ENCODE measurements around the gene LHFPL3.

The LHFPL3 gene

DNA sequence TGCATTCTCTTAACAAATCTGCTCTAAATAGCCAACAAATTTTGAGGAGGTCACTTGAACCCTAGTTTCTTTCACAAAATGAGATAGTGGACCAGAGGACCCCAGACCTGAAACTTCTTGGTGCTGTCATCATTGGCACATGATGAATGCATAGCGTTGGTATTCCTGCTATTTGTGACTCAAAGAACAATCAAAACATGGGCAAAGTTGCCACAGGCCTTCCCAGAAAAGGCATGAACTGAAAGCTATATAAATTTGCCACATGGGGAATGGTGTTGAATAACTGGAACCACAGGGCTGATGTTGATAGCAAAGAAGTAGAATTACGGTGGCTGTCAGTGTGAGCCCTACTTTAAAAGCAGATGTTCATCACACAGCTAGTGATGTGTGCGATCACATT, 465.8 kb downstream of the LHFPL3 start:
- Histone ChIP-seq H3K9me3 (replicated peaks; ENCODE audit: insufficient read depth, low read length) (no peaks in the 10 kb centered on the region), H3K27ac (ENCODE audit: low read length) (no peak overlapping the region), H3K79me2 (ENCODE audit: low read length) (no peaks in the 10 kb centered on the region), H3K36me3 (replicated peaks; ENCODE audit: insufficient read depth, low read length) (no peaks in the 10 kb centered on the region), H3K4me3 (ENCODE audit: low read length) (no peak overlapping the region), H3K27me3 (replicated peaks; ENCODE audit: insufficient read depth, low read length) (no peaks in the 10 kb centered on the region), H3K9ac (ENCODE audit: low read length) (no peak overlapping the region), H3F3A (ENCODE audit: insufficient read depth, low read length) (no peaks in the 10 kb centered on the region), H3K4me1 (ENCODE audit: low read length) (no peaks in the 10 kb centered on the region), H2AFZ (ENCODE audit: low read length) (no peak overlapping the region), H3K4me2 (ENCODE audit: low read depth, low read length) (no peak overlapping the region), H3K9me2 (replicated peaks; ENCODE audit: insufficient read depth, low read length) (no peaks in the 10 kb centered on the region), H4K20me1 (ENCODE audit: insufficient read depth, low read length) (no peaks in the 10 kb centered on the region)
- no peak for DNase-seq
- TF ChIP-seq, protein P1, sequence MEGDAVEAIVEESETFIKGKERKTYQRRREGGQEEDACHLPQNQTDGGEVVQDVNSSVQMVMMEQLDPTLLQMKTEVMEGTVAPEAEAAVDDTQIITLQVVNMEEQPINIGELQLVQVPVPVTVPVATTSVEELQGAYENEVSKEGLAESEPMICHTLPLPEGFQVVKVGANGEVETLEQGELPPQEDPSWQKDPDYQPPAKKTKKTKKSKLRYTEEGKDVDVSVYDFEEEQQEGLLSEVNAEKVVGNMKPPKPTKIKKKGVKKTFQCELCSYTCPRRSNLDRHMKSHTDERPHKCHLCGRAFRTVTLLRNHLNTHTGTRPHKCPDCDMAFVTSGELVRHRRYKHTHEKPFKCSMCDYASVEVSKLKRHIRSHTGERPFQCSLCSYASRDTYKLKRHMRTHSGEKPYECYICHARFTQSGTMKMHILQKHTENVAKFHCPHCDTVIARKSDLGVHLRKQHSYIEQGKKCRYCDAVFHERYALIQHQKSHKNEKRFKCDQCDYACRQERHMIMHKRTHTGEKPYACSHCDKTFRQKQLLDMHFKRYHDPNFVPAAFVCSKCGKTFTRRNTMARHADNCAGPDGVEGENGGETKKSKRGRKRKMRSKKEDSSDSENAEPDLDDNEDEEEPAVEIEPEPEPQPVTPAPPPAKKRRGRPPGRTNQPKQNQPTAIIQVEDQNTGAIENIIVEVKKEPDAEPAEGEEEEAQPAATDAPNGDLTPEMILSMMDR (IDR thresholded peaks at IDR 0.05; ENCODE audit: low read length), result no peak
- TF ChIP-seq EZH2 (optimal IDR thresholded peaks at IDR 0.05; ENCODE audit: low read depth, low read length) (no peak), EZH2phosphoT487 (IDR thresholded peaks at IDR 0.05; ENCODE audit: low read length) (no peak)

DNA sequence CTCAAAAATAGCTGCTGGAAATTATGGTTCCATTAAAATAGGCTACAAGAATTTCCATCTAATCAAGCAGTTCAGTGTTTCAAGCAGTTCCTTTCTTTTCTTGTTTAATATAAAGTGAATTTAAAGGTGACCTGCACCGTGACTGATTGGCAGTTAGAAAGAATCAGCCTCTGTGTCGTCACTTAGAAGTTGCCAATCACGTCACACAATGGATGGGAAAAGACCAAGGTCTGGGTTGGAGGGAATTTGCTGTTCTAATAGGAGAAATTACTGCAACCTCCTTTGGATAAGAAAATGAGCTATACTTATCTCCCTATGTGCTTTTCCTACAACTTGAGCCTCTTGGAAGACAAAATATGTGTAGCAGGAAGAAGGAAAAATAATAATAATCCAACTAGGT, 466.2 kb downstream of the LHFPL3 start:
- Histone ChIP-seq H3K36me3 (replicated peaks; ENCODE audit: insufficient read depth, low read length) (no peaks in the 10 kb centered on the region), H3K9me3 (replicated peaks; ENCODE audit: insufficient read depth, low read length) (no peaks in the 10 kb centered on the region), H3K9me2 (replicated peaks; ENCODE audit: insufficient read depth, low read length) (no peaks in the 10 kb centered on the region), H3K27me3 (replicated peaks; ENCODE audit: insufficient read depth, low read length) (no peaks in the 10 kb centered on the region), H3K27ac (ENCODE audit: low read length) (no peak overlapping the region), H2AFZ (ENCODE audit: low read length) (no peak overlapping the region), H3F3A (ENCODE audit: insufficient read depth, low read length) (no peaks in the 10 kb centered on the region), H3K4me1 (ENCODE audit: low read length) (no peaks in the 10 kb centered on the region), H3K9ac (ENCODE audit: low read length) (no peak overlapping the region), H4K20me1 (ENCODE audit: insufficient read depth, low read length) (no peaks in the 10 kb centered on the region), H3K4me3 (ENCODE audit: low read length) (no peak overlapping the region), H3K79me2 (ENCODE audit: low read length) (no peaks in the 10 kb centered on the region), H3K4me2 (ENCODE audit: low read depth, low read length) (no peak overlapping the region)
- no peak for TF ChIP-seq EZH2phosphoT487 (IDR thresholded peaks at IDR 0.05; ENCODE audit: low read length)
- no peak for TF ChIP-seq EZH2 (optimal IDR thresholded peaks at IDR 0.05; ENCODE audit: low read depth, low read length)
- TF ChIP-seq, protein P1 (IDR thresholded peaks at IDR 0.05; ENCODE audit: low read length), result no peak
- no peak for DNase-seq

DNA sequence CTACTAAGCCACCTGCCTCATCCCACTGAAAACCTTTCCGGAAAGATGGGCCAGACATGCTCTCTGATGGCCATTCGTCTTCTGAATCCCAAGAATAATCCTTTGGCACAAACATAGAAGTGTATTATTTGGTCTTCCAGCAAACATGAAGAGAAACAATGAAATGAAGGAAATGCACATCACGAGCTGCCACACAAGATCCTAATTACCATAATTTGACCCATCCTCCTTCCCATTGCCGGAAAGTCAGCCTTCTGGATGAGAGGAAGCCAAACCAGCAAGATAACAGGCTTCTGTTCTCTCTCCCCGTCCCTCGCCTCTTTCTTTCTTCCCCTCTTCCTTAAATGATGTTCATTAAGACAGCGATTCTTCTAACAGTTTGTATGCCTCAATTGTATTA, 466.7 kb downstream of the LHFPL3 start:
- Histone ChIP-seq H3K9me3 (replicated peaks; ENCODE audit: insufficient read depth, low read length) (no peaks in the 10 kb centered on the region), H3K9ac (ENCODE audit: low read length) (no peak overlapping the region), H2AFZ (ENCODE audit: low read length) (no peak overlapping the region), H3K79me2 (ENCODE audit: low read length) (no peaks in the 10 kb centered on the region), H3K27me3 (replicated peaks; ENCODE audit: insufficient read depth, low read length) (no peaks in the 10 kb centered on the region), H3K9me2 (replicated peaks; ENCODE audit: insufficient read depth, low read length) (no peaks in the 10 kb centered on the region), H3K36me3 (replicated peaks; ENCODE audit: insufficient read depth, low read length) (no peaks in the 10 kb centered on the region), H3K4me3 (ENCODE audit: low read length) (no peak overlapping the region), H3F3A (ENCODE audit: insufficient read depth, low read length) (no peaks in the 10 kb centered on the region), H3K27ac (ENCODE audit: low read length) (no peak overlapping the region), H4K20me1 (ENCODE audit: insufficient read depth, low read length) (no peaks in the 10 kb centered on the region), H3K4me2 (ENCODE audit: low read depth, low read length) (no peak overlapping the region), H3K4me1 (ENCODE audit: low read length) (no peaks in the 10 kb centered on the region)
- TF ChIP-seq, protein P1 (IDR thresholded peaks at IDR 0.05; ENCODE audit: low read length), result no peak
- TF ChIP-seq EZH2 (optimal IDR thresholded peaks at IDR 0.05; ENCODE audit: low read depth, low read length) (no peak), EZH2phosphoT487 (IDR thresholded peaks at IDR 0.05; ENCODE audit: low read length) (no peak)
- no peak for DNase-seq
